HCT116 (cell line): ENCODE data around the gene KBTBD2. TPM values are rescaled to one million over a fixed set of nuclear protein-coding genes. Genes with fewer than 3 reads are reported as not detected.

Source experiments
- CBX3 ChIP-seq: IDR thresholded peaks from 2 replicates; pipeline ENCODE4 v1.6.1; 2012; ENCODE audit warnings: low read depth
- CEBPB ChIP-seq: IDR thresholded peaks from 2 replicates; pipeline ENCODE4 v1.6.1; 2012; ENCODE audit warnings: low read depth
- CTCF ChIP-seq, 3 experiments: fragments of 200-600 bp in 1 of 3; sonication (generic) in 1 of 3; IDR thresholded peaks in 2 of 3; conservative IDR thresholded peaks in 1 of 3; 2 replicates each; pipeline ENCODE4 v1.5.1; 2012 to 2017; ENCODE audit warnings: low read depth in 2 of 3, low read length in 2 of 3, antibody characterized with exemption in 1 of 3, borderline replicate concordance in 1 of 3, control low read depth in 1 of 3, mild to moderate bottlenecking in 1 of 3, mixed read lengths in 1 of 3, mixed run types in 1 of 3, moderate library complexity in 1 of 3; ENCODE audit not compliant: insufficient read depth in 1 of 3
- JUND ChIP-seq: IDR thresholded peaks from 2 replicates; pipeline ENCODE4 v1.6.1; 2012
- MAX ChIP-seq: IDR thresholded peaks from 2 replicates; pipeline ENCODE4 v1.6.1; 2012
- POLR2AphosphoS5 ChIP-seq: IDR thresholded peaks from 2 replicates; pipeline ENCODE4 v1.6.1; 2011; ENCODE audit warnings: mild to moderate bottlenecking, low read depth, low read length, moderate library complexity
- SIN3A ChIP-seq: IDR thresholded peaks from 2 replicates; pipeline ENCODE4 v1.6.1; 2012; ENCODE audit warnings: low read depth
- SP1 ChIP-seq: IDR thresholded peaks from 2 replicates; pipeline ENCODE4 v1.6.1; 2012; ENCODE audit warnings: low read depth
- TCF7L2 ChIP-seq: IDR thresholded peaks from 2 replicates; pipeline ENCODE4 v1.7.0; 2011; ENCODE audit warnings: borderline replicate concordance, inconsistent platforms; ENCODE audit not compliant: insufficient read depth, insufficient read length; ENCODE audit errors: extremely low read depth
- ZBTB33 ChIP-seq: IDR thresholded peaks from 2 replicates; pipeline ENCODE4 v1.6.1; 2011; ENCODE audit warnings: mild to moderate bottlenecking, low read length, moderate library complexity; ENCODE audit not compliant: insufficient replicate concordance; ENCODE audit errors: extremely low read depth
- ZFX ChIP-seq: fragments of 450-650 bp; IDR thresholded peaks from 2 replicates; pipeline ENCODE4 v1.6.1; 2017
- ZNF274 ChIP-seq: fragments of 200-500 bp; sonication (Bioruptor generic); IDR thresholded peaks from 2 replicates; pipeline ENCODE4 v1.6.1; 2014; ENCODE audit warnings: mild to moderate bottlenecking, low read depth, low read length, inconsistent platforms
- total RNA-seq: library from RNA; stranded (reverse); gene quantifications from one replicate; pipeline ENCODE4 v1.2.1, GENCODE V29; 2021; ENCODE audit not compliant: unreplicated experiment

Gene KBTBD2
- total RNA-seq, 1 experiment from 2014 or later = 29.0 TPM

GRCh38 chr7:32891800-32892520 lies 400 bp upstream of the KBTBD2 start (continued):
- TF ChIP-seq CTCF (IDR thresholded peaks at IDR 0.05 in 2 of 3, conservative IDR thresholded peaks at IDR 0.05 in 1 of 3; ENCODE audit: borderline replicate concordance in 1 of 3, insufficient read depth in 1 of 3, low read depth in 2 of 3, low read length in 2 of 3) = no peak
- TF ChIP-seq CEBPB = no peak
- TF ChIP-seq ZBTB33 = no peak
- peak; percentile 70 for TF ChIP-seq MAX
- peak; percentile 70 for TF ChIP-seq SIN3A
- no peak for TF ChIP-seq JUND
- TF ChIP-seq ZFX = peak; percentile 72
- TF ChIP-seq POLR2AphosphoS5 = peak; percentile 60
- no peak for TF ChIP-seq TCF7L2
- TF ChIP-seq ZNF274 = no peak
- peak; percentile 48; the same call in 1 of the 2 replicates for TF ChIP-seq SP1
- no peak for TF ChIP-seq CBX3
